RPMI8226 (cell line): Measurements from ENCODE around the gene OR4K14.
"Not testable (repeated sequence)": the region's sequence is repeated elsewhere in the genome, so short reads cannot be mapped to it uniquely, and the experiment has no call there.

Experiments
- DNase-seq: peaks from one replicate; pipeline ENCODE4 v3.0.0-alpha.2; 2015

OR4K14 gene, protein sequence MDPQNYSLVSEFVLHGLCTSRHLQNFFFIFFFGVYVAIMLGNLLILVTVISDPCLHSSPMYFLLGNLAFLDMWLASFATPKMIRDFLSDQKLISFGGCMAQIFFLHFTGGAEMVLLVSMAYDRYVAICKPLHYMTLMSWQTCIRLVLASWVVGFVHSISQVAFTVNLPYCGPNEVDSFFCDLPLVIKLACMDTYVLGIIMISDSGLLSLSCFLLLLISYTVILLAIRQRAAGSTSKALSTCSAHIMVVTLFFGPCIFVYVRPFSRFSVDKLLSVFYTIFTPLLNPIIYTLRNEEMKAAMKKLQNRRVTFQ

DNA sequence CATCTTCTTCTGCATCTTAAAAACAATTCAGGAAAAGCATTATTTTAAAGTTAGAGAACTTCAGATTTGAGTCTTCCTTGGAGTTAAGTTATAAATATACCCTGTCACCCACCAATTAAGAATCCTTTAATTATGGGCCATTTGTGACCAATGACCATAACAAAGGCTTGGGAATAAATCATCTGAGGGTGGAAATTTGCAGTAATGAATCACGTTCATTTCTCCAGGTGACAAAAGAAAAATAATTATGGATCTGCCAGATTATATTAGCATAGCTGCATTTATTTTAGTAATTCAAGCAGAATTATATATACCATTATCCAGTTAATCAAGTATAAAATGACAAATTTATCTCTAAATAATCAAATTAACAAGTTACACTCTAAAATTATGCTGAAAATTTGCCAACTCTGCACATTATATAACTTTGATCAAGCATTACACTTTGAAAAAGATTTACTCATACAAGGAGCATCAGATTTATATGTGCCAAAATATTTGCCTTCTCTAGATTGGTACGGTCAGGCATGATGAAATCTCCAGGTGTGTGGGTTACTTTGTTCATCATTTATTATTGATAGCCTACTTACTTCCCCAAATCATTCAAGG is at the start of gene OR4K14:
Gene OR4K14, minus strand, starts transcription at position 51 of the 609 bp plus-strand sequence. CDS start 4,114 bp downstream, outside the sequence.
- DNase-seq, result no peak

DNA sequence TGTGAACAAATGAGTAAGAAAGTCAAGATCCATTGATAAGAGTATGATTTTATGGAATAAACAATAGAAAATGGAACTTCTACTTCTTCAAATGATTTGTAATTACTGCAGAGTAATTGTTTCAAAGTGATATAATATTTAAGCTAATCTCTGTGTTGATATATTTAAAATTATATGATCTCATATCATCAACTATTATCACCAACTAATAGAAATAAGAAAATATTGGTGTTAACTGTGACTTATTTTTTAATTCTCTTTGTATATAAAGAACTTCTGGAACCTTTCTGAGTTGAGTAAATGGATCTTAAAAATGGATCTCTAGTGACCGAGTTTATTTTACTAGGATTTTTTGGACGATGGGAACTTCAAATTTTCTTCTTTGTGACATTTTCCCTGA is 40.6 kb upstream of the OR4K14 start, which contains the start of gene OR4L1:
Gene OR4L1, plus strand, starts transcription at position 301 of the 400 bp plus-strand sequence. Its CDS starts 0 bp downstream, at position 301.
- no peak for DNase-seq

DNA sequence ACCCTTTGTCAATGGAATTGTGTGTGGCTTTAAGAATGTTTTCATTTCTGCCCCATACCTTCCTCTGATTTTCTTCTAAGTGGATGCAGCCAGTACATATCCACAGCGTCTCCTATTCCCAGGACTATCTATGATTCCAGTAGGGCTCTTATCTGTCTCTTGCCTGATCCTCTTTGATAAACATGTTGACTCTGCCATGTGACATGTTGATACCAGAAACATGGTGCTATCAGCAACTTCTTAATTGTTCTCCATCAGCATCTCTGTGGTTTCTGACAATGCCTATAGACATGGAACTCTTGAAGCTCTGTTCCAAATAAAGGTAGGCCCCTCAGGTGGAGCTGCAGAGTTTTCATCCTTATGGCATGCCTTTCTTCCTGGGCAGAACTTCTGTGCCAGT is 29.1 kb upstream of the OR4K14 start:
- DNase-seq, result no peak

DNA sequence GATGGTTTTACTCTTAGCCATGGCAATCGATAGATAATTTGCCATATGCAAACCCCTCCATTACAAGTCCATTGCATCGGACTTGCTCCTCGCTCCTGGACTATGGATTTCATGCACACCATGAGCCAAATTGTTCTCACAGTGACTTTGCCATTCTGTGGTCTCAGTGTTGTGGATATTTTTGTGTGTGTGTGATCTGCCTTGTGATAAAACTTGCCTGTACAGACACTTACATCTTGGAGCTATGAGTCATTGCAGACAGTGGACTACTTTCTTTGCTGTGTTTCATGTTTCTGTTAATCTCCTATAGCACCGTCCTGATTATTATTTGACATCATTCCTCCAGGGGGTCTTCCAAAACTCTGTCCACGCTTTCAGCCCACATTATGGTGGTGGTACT is 25.1 kb upstream of the OR4K14 start:
- no peak for DNase-seq

DNA sequence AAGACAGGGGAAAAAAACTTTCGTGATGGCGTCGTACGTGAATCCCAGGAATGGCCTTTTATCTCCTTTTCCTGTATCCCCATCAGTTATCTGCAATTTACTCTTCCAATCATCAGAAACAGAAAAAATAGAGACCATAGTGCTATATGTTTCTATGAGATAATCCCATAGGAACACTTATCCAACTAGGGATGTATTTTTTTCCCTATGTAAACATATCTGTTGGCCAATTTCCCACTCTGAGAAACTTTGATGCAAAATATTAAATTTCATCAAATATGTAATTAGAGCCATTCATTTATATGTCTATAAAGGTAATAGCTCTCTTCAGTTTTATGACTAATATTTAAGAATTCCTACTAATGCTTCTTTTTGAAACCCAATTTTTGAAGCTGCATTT is 16.8 kb upstream of the OR4K14 start, which contains the start of gene OR4K13:
Gene OR4K13, minus strand, starts transcription at position 101 of the 400 bp plus-strand sequence. CDS start 1,280 bp downstream, outside the sequence.
- no peak for DNase-seq

DNA sequence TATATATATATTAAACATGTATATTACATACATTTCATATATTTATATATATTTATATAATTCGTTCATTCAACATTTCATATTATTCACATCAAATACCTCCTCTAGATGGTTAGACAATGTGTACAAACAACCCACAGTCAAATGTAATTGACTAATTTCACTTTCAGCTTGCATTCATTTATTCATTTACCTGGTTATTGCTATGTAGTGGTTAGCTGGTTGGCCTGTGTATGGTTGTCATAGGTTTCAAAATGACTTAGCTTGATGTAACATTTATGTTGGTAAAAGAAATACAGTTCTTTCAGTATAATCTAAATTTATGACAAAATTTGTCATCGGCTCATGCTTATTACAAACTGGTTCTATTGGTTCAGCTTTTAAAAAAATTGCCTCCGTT is 16.3 kb upstream of the OR4K14 start:
- DNase-seq, result no peak

DNA sequence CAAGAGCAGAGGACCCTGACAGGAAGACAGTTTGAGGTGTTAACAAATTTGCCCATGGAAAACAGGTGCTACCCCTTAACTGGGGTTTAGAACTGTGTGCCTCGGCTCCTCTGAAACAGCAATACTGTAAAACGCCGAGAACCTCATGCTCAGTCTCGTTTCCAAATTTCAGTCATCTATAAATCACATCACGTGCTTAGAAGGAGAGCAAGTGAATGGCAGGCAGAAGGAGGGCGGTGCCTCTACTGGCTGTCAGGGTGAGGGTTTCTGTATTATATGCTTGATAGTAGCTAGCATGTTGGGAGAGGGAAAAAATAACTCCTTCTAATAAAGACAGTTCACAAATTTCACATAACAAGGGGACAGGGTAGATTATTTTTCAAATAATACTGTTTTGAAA is 12.0 kb upstream of the OR4K14 start:
- DNase-seq, result no peak

DNA sequence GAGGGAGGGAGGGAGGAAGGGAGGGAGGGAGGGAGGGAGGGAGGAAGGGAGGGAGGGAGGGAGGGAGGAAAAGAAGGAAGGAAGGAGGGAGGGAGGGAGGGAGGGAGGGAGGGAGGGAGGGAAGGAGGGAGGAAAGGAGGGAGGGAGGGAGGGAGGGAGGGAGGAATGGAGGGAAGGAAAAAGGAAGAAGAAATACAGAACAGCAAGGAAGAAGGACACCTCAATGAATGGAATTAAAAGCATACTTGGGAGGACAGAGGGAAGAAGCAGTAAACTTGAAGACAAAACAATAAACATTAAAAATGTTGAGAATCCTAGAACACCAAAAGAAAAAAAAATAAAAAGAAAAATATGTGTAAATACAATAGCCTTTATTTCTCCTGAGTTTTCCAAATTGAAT is 11.0 kb downstream of the OR4K14 start:
- no peak for DNase-seq

DNA sequence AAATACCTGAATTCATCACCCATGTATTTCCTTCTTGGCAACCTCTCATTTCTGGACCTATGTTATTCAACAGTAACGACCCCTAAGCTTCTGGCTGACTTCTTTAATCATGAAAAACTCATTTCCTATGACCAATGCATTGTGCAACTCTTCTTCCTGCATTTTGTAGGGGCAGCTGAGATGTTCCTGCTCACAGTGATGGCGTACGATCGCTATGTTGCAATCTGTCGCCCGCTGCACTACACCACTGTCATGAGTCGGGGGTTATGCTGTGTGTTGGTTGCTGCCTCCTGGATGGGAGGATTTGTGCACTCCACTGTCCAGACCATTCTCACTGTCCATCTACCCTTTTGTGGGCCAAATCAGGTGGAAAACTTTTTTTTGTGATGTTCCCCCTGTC is 16.8 kb downstream of the OR4K14 start:
- no peak for DNase-seq

DNA sequence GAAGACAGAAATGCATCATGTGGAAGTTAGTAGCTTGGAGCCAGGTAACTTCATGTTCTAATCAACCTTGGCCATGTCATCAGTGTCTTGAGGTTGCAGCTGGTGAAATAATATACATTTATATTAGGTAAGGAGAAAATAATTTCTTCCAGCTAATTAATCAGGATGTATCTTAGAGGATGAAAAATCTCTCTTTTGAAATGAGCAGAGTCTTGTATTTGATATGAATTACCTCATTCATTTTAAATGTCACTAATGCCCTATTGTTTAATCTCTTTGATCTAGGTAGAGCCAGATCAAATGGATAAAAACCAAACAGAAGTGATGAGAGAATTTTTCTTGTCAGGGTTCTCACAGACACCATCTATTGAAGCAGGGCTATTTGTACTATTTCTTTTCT is 17.2 kb downstream of the OR4K14 start, which contains the start of gene OR4Q2:
Gene OR4Q2, plus strand, starts transcription at position 301 of the 400 bp plus-strand sequence.
- no peak for DNase-seq

DNA sequence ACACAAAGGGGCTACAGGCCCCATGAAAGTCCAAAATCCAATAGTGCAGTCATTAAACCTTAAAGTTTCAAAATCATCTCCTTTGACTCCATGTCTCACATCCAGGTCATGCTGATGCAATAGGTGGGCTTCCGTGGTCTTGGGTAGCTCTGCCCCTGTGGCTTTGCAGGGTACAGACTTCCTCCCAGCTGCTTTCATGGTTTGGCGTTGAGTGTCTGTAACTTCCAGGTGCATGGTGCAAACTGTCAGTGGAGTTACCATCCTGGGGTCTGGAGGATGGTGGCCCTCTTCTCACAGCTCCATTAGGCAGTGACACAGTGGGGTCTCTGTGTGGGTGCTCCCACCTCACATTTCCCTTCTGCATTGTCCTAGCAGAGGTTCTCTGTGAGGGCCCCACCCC is 25.7 kb downstream of the OR4K14 start:
- DNase-seq, result no peak

DNA sequence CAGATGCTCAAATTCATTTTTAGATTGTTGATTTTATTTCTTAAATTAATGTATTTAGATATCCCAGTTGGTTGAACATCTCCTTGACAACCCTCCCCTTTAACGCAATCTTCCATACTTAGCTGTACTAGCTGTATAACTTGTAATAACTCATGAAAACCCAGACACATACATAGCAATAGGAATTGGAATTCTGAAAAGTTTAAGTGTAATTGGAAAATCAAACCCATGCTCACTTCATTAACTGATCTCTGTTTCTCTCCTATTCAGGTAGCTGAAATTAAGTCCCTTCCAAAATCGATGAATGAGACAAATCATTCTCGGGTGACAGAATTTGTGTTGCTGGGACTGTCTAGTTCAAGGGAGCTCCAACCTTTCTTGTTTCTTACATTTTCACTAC is 43.8 kb downstream of the OR4K14 start, which contains the start of gene OR4K15:
Gene OR4K15, plus strand, starts transcription at position 301 of the 400 bp plus-strand sequence. Its CDS starts 0 bp downstream, at position 301.
- no peak for DNase-seq

DNA sequence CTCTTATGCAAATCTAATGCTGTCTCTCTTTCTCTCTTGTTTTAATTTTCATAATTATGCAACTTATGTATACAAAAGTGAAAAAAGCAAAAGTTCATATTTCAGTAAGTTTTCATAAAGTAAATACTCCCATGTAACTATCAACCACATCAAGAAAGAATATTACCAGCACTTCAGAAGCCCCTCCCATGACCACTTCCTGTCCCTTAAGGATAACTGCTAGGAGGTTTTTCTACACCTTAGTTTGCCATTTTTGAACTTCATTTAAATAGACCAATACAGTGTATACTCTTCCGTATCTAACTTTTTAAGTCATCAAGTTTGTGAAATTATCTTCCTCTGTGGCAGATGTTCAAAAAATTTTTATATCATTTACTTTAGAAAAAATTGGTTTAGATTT is 44.3 kb downstream of the OR4K14 start:
- no peak for DNase-seq

DNA sequence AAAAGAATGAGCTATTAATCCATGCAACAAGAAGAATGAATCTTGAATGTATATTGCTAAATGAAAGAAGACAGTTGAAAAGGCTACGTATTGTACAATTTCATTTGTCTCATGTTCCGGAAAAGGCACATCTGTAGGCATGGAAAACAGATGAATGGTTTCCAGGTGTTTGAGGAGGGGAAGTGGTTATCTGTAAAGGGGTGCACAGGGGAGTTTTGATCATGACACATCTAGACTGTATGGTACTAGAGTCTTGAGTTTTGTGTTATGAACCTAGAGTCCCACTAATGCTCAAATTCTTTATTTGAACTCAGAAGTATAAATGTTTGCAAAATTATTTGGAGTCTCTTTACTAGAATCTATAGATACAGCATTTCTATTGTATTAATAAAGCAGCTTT is 49.4 kb downstream of the OR4K14 start:
- DNase-seq, result not testable (repeated sequence)
